H1 (cell line): ENCODE measurements around the gene PKD2. TPM values are rescaled to one million over a fixed set of nuclear protein-coding genes. Genes with fewer than 3 reads are reported as not detected.

ENCODE experiments used
- CTCF ChIA-PET: fragments of 300-600 bp; sonication (Branson Sonifier 250); formaldehyde crosslinking; loops from one replicate; lab custom pipeline; 2021; ENCODE audit not compliant: partially characterized antibody; lab: Charles Lee
- POLR2A ChIA-PET: fragments of 300-600 bp; sonication (Branson Sonifier 250); formaldehyde crosslinking; loops from one replicate; lab custom pipeline; 2021; ENCODE audit warnings: inconsistent platforms; ENCODE audit not compliant: partially characterized antibody; lab: Charles Lee
- DNase-seq, 2 experiments: peaks; one replicate each; pipeline versions ENCODE4 v3.0.0 to v3.0.0-alpha.2; 2010 to 2022; ENCODE audit warnings: low spot score in 2 of 2, low read depth in 1 of 2, mixed read lengths in 1 of 2
- FAIRE-seq: peaks from 2 replicates; lab custom pipeline; 2011; peaks lifted over from hg19 to GRCh38; lab: Jason Lieb, UNC
- H2AFZ ChIP-seq: 2 replicates; pipeline ENCODE4 v1.8.1; 2012; ENCODE audit warnings: low read length, inconsistent platforms
- H2AK5ac ChIP-seq: 2 replicates; pipeline ENCODE4 v1.6.1; 2013; ENCODE audit warnings: low read depth, low read length
- H2BK120ac ChIP-seq: replicated peaks from 2 replicates; pipeline ENCODE3; 2013; ENCODE audit warnings: low read depth, low read length, inconsistent platforms
- H2BK12ac ChIP-seq: 2 replicates; pipeline ENCODE4 v1.6.1; 2013; ENCODE audit warnings: low read depth, low read length
- H2BK15ac ChIP-seq: 2 replicates; pipeline ENCODE4 v1.6.1; 2013; ENCODE audit warnings: low read length
- H2BK20ac ChIP-seq: 2 replicates; pipeline ENCODE4 v1.6.1; 2013; ENCODE audit warnings: low read length
- H2BK5ac ChIP-seq: 2 replicates; pipeline ENCODE4 v1.6.1; 2013; ENCODE audit warnings: low read depth, low read length
- H3K14ac ChIP-seq: 2 replicates; pipeline ENCODE4 v1.6.1; 2013; ENCODE audit warnings: inconsistent platforms; ENCODE audit not compliant: insufficient read length
- H3K18ac ChIP-seq: 2 replicates; pipeline ENCODE4 v1.6.1; 2013; ENCODE audit warnings: low read length; ENCODE audit errors: extremely low read depth
- H3K23ac ChIP-seq: 2 replicates; pipeline ENCODE4 v1.6.1; 2013; ENCODE audit warnings: inconsistent platforms; ENCODE audit not compliant: insufficient read length
- H3K23me2 ChIP-seq: 2 replicates; pipeline ENCODE4 v1.6.1; 2013; ENCODE audit warnings: low read depth, low read length
- H3K27ac ChIP-seq: 2 replicates; pipeline ENCODE4 v1.6.1; 2011; ENCODE audit warnings: low read depth, low read length, inconsistent platforms
- H3K27me3 ChIP-seq, 4 experiments: replicated peaks in 1 of 4; 1 replicate in 1 of 4; 2 replicates in 3 of 4; pipeline versions ENCODE4 v1.6.1 to v1.8.1; 2011 to 2013; ENCODE audit warnings: low read length in 3 of 4, mild to moderate bottlenecking in 3 of 4, inconsistent platforms in 2 of 4, mixed read lengths in 2 of 4, moderate library complexity in 1 of 4; ENCODE audit not compliant: control insufficient read depth in 3 of 4, insufficient read depth in 3 of 4; ENCODE audit errors: extremely low read depth in 1 of 4
- H3K36me3 ChIP-seq, 4 experiments: 2 replicates each; pipeline versions ENCODE4 v1.6.1 to v1.8.1; 2011 to 2013; ENCODE audit warnings: mild to moderate bottlenecking in 4 of 4, low read length in 3 of 4, moderate library complexity in 2 of 4, control low read depth in 1 of 4, inconsistent platforms in 1 of 4; ENCODE audit not compliant: insufficient read depth in 4 of 4, control insufficient read depth in 2 of 4
- H3K4ac ChIP-seq: replicated peaks from 2 replicates; pipeline ENCODE3; 2013; ENCODE audit warnings: low read length, low read depth, mixed read lengths, inconsistent platforms; ENCODE audit not compliant: insufficient read length
- H3K4me1 ChIP-seq, 4 experiments: replicated peaks in 1 of 4; 1 replicate in 1 of 4; 2 replicates in 3 of 4; pipeline versions ENCODE4 v1.6.1 to v1.8.1; 2011 to 2013; ENCODE audit warnings: low read length in 3 of 4, inconsistent platforms in 2 of 4, mixed read lengths in 1 of 4; ENCODE audit not compliant: insufficient read depth in 4 of 4, control insufficient read depth in 3 of 4
- H3K4me2 ChIP-seq, 2 experiments: 2 replicates each; pipeline versions ENCODE4 v1.6.1 to v1.8.1; 2011 to 2013; ENCODE audit warnings: low read depth in 2 of 2, low read length in 2 of 2, control low read depth in 1 of 2, inconsistent platforms in 1 of 2, mild to moderate bottlenecking in 1 of 2; ENCODE audit not compliant: insufficient read depth in 1 of 2
- H3K4me3 ChIP-seq, 4 experiments: fragments of 200-600, 300-600 bp in 1 of 4; sonication (generic), shearing (Covaris generic), sonication (Bioruptor Twin) in 1 of 4; 2 replicates each; pipeline versions ENCODE4 v1.5.1 to v1.8.1; 2011 to 2016; ENCODE audit warnings: low read length in 4 of 4, low read depth in 3 of 4, control low read depth in 2 of 4, inconsistent platforms in 2 of 4, mild to moderate bottlenecking in 2 of 4, mixed read lengths in 1 of 4, moderate library complexity in 1 of 4; ENCODE audit not compliant: insufficient read depth in 2 of 4; ENCODE audit errors: extremely low read depth in 1 of 4
- H3K56ac ChIP-seq: replicated peaks from 2 replicates; pipeline ENCODE3; 2013; ENCODE audit warnings: low read depth, mild to moderate bottlenecking, mixed read lengths, low read length, inconsistent platforms; ENCODE audit not compliant: insufficient read length
- H3K79me1 ChIP-seq: 2 replicates; pipeline ENCODE4 v1.6.1; 2013; ENCODE audit warnings: low read depth, low read length, control low read depth
- H3K79me2 ChIP-seq, 2 experiments: 2 replicates each; pipeline versions ENCODE4 v1.6.1 to v1.8.1; 2012 to 2013; ENCODE audit warnings: low read length in 2 of 2, mild to moderate bottlenecking in 2 of 2, inconsistent platforms in 1 of 2; ENCODE audit not compliant: insufficient read depth in 2 of 2, control insufficient read depth in 1 of 2
- H3K9ac ChIP-seq, 4 experiments: replicated peaks in 1 of 4; 1 replicate in 1 of 4; 2 replicates in 3 of 4; pipeline versions ENCODE4 v1.6.1 to v1.8.1; 2011 to 2013; ENCODE audit warnings: low read depth in 3 of 4, low read length in 3 of 4, control low read depth in 2 of 4, mild to moderate bottlenecking in 2 of 4, moderate library complexity in 2 of 4, inconsistent platforms in 1 of 4; ENCODE audit errors: extremely low read depth in 1 of 4
- H3K9me3 ChIP-seq, 2 experiments: 2 replicates each; pipeline versions ENCODE4 v1.6.1 to v1.8.1; 2012 to 2013; ENCODE audit warnings: mild to moderate bottlenecking in 2 of 2, moderate library complexity in 2 of 2, control low read depth in 1 of 2, inconsistent platforms in 1 of 2, low read depth in 1 of 2, low read length in 1 of 2, mixed read lengths in 1 of 2; ENCODE audit not compliant: insufficient read depth in 2 of 2
- H4K20me1 ChIP-seq, 2 experiments: replicated peaks in 1 of 2; 2 replicates each; pipeline versions ENCODE3 to v1.8.1; 2011 to 2013; ENCODE audit warnings: inconsistent platforms in 2 of 2, low read length in 2 of 2, mild to moderate bottlenecking in 1 of 2; ENCODE audit not compliant: insufficient read depth in 2 of 2, control insufficient read depth in 1 of 2
- H4K5ac ChIP-seq: 2 replicates; pipeline ENCODE4 v1.6.1; 2013; ENCODE audit warnings: low read length, low read depth, mixed read lengths, inconsistent platforms; ENCODE audit not compliant: insufficient read length
- H4K8ac ChIP-seq: 2 replicates; pipeline ENCODE4 v1.8.0; 2013; ENCODE audit warnings: mild to moderate bottlenecking, moderate library complexity, low read length, inconsistent platforms; ENCODE audit not compliant: insufficient read depth; ENCODE audit errors: extremely low read depth
- H4K91ac ChIP-seq: replicated peaks from 2 replicates; pipeline ENCODE3; 2013; ENCODE audit warnings: low read length, mixed read lengths, inconsistent platforms; ENCODE audit not compliant: insufficient read length
- CBX8 ChIP-seq: fragments of 300-800, 300-1000 bp; sonication (generic); IDR thresholded peaks from 2 replicates; pipeline ENCODE4 v1.7.1; 2016; ENCODE audit warnings: low read depth, low read length, borderline replicate concordance
- E2F6 ChIP-seq: IDR thresholded peaks from 2 replicates; pipeline ENCODE4 v1.6.1; 2012; ENCODE audit warnings: inconsistent platforms
- KDM5A ChIP-seq: fragments of 200-600 bp; IDR thresholded peaks from 2 replicates; pipeline ENCODE4 v1.7.1; 2012; ENCODE audit warnings: mild to moderate bottlenecking, low read length, inconsistent platforms, mixed read lengths
- NANOG ChIP-seq: IDR thresholded peaks from 2 replicates; pipeline ENCODE4 v1.6.1; 2011; ENCODE audit warnings: low read length, low read depth, mild to moderate bottlenecking, inconsistent platforms; ENCODE audit not compliant: insufficient read depth, poor library complexity, severe bottlenecking
- PHF8 ChIP-seq: fragments of 200-600 bp; sonication (generic); conservative IDR thresholded peaks from 2 replicates; pipeline ENCODE4 v1.7.1; 2012; ENCODE audit warnings: low read depth, mild to moderate bottlenecking, inconsistent platforms, low read length, moderate library complexity
- SUZ12 ChIP-seq: fragments of 200-600 bp; sonication (generic); IDR thresholded peaks from 2 replicates; pipeline ENCODE4 v1.6.1; 2012; ENCODE audit warnings: mild to moderate bottlenecking, inconsistent platforms, low read length, moderate library complexity, mixed read lengths
- TAF1 ChIP-seq: IDR thresholded peaks from 2 replicates; pipeline ENCODE4 v1.6.1; 2011; ENCODE audit warnings: mild to moderate bottlenecking, low read depth, low read length
- ZNF274 ChIP-seq: IDR thresholded peaks from 2 replicates; pipeline ENCODE4 v1.7.0; 2012; ENCODE audit warnings: low read length, borderline replicate concordance; ENCODE audit errors: extremely low read depth
- polyA plus RNA-seq, 7 experiments: library from polyadenylated mRNA; depleted of rRNA in 3 of 7; stranded (reverse) in 5 of 7; unstranded in 2 of 7; fragments of >200 nt in 5 of 7; fragments of 200-250 nt in 2 of 7; gene quantifications; 1 replicate in 5 of 7; 2 replicates in 1 of 7; 4 replicates in 1 of 7; pipeline versions ENCODE4 v1.2.1 to v1.2.3, GENCODE V29; 2011 to 2013; ENCODE audit warnings: missing spikeins in 2 of 7, mixed read lengths in 2 of 7
- total RNA-seq: library from RNA; stranded (reverse); fragmentation: NEBNext Ultra II Directional; extraction: Animal tissue kit (Norgen Biotek cat#: 25700); gene quantifications from 2 replicates; pipeline ENCODE4 v1.2.1, GENCODE V29; 2021

Gene PKD2
- total and polyA plus RNA-seq, 2 of the 8 experiments (the other 6 are each of a cell fraction or from before 2014, with no cell fraction given): 16.0 to 32.0 TPM

GRCh38 chr4:88021824-88022223 is 14.4 kb downstream of the PKD2 start:
- Histone ChIP-seq H2BK120ac (no peak overlapping the region), H3K9me3 (peaks cover 18% of the 10 kb centered on the region in 2 experiments), H3K4me1 (no peaks in the 10 kb centered on the region), H2BK20ac (no peak overlapping the region), H2BK5ac (no peak overlapping the region), H3K4me2 (no peak overlapping the region), H4K20me1 (no peaks in the 10 kb centered on the region), H3K4me3 (no peak overlapping the region), H2AFZ (no peak overlapping the region), H4K8ac (no peak overlapping the region), H4K5ac (no peak overlapping the region), H3K14ac (no peak overlapping the region), H3K79me1 (no peaks in the 10 kb centered on the region), H3K27me3 (no peaks in the 10 kb centered on the region), H2AK5ac (no peak overlapping the region), H3K79me2 (peaks cover 0 to 26% of the 10 kb centered on the region in 2 experiments; a peak in 3 of 4 replicates), H3K56ac (no peak overlapping the region), H2BK12ac (no peak overlapping the region), H3K4ac (no peak overlapping the region), H3K18ac (no peak overlapping the region), H3K9ac (no peak overlapping the region), H3K36me3 (peaks cover 3 to 61% (median 20%) of the 10 kb centered on the region in 4 experiments; a peak in 5 of 8 replicates), H3K27ac (no peak overlapping the region), H3K23me2 (no peaks in the 10 kb centered on the region), H2BK15ac (no peak overlapping the region), H4K91ac (no peak overlapping the region), H3K23ac (no peak overlapping the region)
- FAIRE-seq: no peak
- POLR2A ChIA-PET: interaction anchor here (0.9 to 1.3 kb wide), 2 partner anchors 9 to 25 kb away, joined by 3 to 5 read pairs; no protein-coding TSS in a partner anchor
- TF ChIP-seq ZNF274 (no peak), TAF1 (no peak), NANOG (no peak), E2F6 (no peak), KDM5A (no peak), SUZ12 (no peak), PHF8 (no peak), CBX8 (no peak)
- DNase-seq: no peak
- CTCF ChIA-PET: interaction anchor here (0.8 to 3.4 kb wide), 5 partner anchors 11 to 556 kb away, joined by 3 to 24 read pairs (median 3); no protein-coding TSS in a partner anchor
